ENCODE measurements around the gene ANO8.

Gene ANO8

GRCh38 chr19:17312189-17313113 is 22.2 kb downstream of the ANO8 start:
- H3K36me3 Mint-ChIP-seq (ENCODE audit: low read depth): peaks cover 66% of the 10 kb centered on the region
- H3K27me3 Mint-ChIP-seq: no peaks in the 10 kb centered on the region
- no peak overlapping the region for H3K27ac Mint-ChIP-seq
- H3K4me3 Mint-ChIP-seq: no peak overlapping the region
- H3K4me1 Mint-ChIP-seq (ENCODE audit: low read depth): peaks cover 33% of the 10 kb centered on the region
- DNase-seq: no peak
- H3K9me3 Mint-ChIP-seq: no peaks in the 10 kb centered on the region

DNA sequence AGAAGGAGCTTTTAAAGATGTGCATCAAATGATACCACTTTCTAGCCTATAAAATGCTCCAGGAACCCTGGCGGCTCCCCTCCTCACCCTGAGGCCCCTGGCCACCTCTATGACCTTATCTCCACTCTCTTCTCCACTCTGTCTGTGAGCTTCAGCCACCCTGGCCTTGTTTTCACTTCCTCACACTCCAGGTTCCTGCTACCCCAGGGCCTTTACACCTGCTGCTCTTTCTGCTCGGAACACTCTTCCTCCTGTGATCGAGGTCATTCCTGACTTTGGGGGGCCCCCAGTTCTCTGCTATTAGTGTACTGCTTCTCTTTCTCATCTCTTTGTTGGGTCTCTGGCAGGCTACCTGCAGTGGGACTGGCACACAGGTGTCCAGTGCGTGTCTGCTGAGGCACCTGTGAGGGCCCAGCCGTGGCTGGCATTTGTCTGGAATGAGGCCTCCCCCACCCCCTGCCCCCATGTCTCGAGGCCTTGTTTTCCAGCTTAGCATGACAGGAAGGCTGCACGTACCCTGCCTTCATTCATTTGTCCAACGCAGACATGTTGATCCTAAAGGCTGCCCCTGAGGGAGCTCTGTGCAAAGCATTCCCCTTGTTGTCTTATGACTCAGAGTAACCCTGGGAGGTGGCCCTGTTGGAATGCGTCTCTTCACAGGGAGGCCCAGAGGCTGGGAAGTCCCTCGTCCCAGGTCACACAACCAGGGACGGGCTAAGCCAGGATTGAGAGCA is 23.0 kb downstream of the ANO8 start:
- H3K9me3 Mint-ChIP-seq: no peaks in the 10 kb centered on the region
- H3K4me3 Mint-ChIP-seq: peak overlapping the region; percentile 57
- H3K36me3 Mint-ChIP-seq (ENCODE audit: low read depth): peaks cover 60% of the 10 kb centered on the region
- H3K27me3 Mint-ChIP-seq: no peaks in the 10 kb centered on the region
- no peak for DNase-seq
- H3K27ac Mint-ChIP-seq: peak overlapping the region; percentile 72
- H3K4me1 Mint-ChIP-seq (ENCODE audit: low read depth): peaks cover 37% of the 10 kb centered on the region

GRCh38 chr19:17309965-17310461 is 24.6 kb downstream of the ANO8 start:
- H3K27me3 Mint-ChIP-seq: no peaks in the 10 kb centered on the region

GRCh38 chr19:17309198-17309964 is 25.3 kb downstream of the ANO8 start, which contains the start of gene DDA1:
TSS of gene DDA1 (plus strand) at chr19:17309563. CDS start at chr19:17309655, 92 bp downstream.
- DNase-seq: peak; percentile 97
- Mint-ChIP-seq H3K27me3 (no peaks in the 10 kb centered on the region), H3K4me3 (peak within 1 kb of the TSS; percentile 95), H3K27ac (peak within 1 kb of the TSS; percentile 95), H3K36me3 (ENCODE audit: low read depth) (peaks cover 49% of the 10 kb centered on the region), H3K4me1 (ENCODE audit: low read depth) (peaks cover 45% of the 10 kb centered on the region), H3K9me3 (no peaks in the 10 kb centered on the region)

More at GRCh38 chr19:17309965-17310461, 24.6 kb downstream of the ANO8 start:
- peak; percentile 66 for DNase-seq
- Mint-ChIP-seq H3K4me3 (peak overlapping the region; percentile 95), H3K36me3 (ENCODE audit: low read depth) (peaks cover 54% of the 10 kb centered on the region), H3K4me1 (ENCODE audit: low read depth) (peaks cover 41% of the 10 kb centered on the region), H3K27ac (peak overlapping the region; percentile 95), H3K9me3 (no peaks in the 10 kb centered on the region)

DNA sequence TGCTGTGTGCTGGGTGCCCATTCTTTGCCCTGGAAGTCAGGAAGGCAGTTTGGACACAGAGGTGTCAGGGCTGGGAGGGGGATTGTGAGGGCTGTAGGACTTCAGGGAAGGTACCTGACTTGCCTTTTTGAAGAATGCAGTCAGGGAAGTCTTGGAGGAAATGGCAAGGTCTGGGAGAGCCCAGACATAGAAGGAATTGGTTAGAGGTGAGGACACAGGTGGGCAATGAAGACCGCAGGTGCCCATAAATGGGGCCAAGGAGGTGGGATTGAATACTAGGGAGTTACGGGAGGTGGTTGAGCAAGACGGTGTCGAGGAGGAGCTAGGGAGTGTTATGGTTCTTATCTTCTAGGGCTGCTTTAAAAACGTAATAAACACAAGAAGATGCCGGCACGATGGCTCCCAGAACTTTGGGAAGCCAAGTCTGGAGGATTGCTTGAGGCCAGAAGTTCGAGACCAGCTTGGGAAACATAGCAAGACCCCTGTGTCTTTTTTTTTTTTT is 26.7 kb downstream of the ANO8 start:
- peak overlapping the region; percentile 0 for H3K27ac Mint-ChIP-seq
- no peaks in the 10 kb centered on the region for H3K9me3 Mint-ChIP-seq
- DNase-seq: no peak
- no peaks in the 10 kb centered on the region for H3K27me3 Mint-ChIP-seq
- peaks cover 51% of the 10 kb centered on the region for H3K4me1 Mint-ChIP-seq (ENCODE audit: low read depth)
- H3K4me3 Mint-ChIP-seq: peak overlapping the region; percentile 94
- H3K36me3 Mint-ChIP-seq (ENCODE audit: low read depth): peaks cover 37% of the 10 kb centered on the region

DNA sequence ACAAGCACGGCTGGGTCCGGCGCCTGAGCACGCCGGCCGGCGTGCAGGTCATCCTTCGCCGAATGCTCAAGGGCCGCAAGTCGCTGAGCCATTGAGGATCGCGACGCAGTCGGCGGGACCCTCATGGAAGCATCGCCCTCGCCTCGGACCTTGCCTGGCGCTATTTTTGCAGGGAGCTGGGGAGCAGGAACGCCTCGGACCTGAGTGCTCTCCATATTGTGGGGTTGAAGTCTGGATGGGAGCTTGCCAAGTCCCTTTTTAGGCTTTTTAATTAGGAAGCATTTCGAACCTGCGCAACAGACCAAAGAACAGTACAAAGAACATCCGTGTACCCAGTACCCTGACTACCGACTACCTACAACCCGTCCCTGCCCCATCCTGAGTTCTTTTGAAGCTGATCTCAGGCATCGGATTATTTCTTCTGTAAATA is 28.4 kb downstream of the ANO8 start:
- Mint-ChIP-seq H3K36me3 (ENCODE audit: low read depth) (peaks cover 24% of the 10 kb centered on the region), H3K4me1 (ENCODE audit: low read depth) (peaks cover 52% of the 10 kb centered on the region), H3K4me3 (peak overlapping the region; percentile 94), H3K27me3 (no peaks in the 10 kb centered on the region), H3K9me3 (no peaks in the 10 kb centered on the region), H3K27ac (peak overlapping the region; percentile 94)
- DNase-seq: no peak

DNA sequence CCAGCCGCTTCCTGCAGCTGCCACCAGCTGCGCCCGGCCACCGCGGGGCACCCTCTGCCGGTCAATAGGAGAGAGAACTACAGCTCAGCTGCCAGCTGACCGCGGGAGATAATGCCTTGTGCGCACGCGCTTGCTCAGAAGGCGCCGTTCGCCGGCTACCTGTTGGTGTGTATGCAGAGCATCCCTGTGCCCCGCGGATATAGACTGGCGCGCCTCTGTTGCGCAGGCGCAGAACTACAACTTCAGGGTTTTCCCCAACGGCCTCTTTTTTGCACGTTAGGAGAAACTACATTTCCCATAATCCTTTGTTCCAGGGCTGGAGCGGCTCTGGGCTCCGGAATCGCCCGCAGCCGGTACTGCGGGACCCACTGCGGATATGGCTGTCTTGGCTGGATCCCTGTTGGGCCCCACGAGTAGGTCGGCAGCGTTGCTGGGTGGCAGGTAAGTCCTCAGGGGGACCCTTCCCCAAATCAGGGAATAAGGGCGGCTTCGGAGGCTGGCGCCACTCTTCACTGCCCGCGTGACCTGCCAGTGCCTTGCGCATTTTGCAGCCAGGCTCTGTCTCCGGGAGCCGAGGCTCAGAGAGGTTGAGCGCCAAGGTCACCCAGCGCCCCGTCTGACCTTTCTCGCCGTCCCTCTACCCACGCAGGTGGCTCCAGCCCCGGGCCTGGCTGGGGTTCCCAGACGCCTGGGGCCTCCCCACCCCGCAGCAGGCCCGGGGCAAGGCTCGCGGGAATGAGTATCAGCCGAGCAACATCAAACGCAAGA is 29.0 kb downstream of the ANO8 start, which contains the start of gene MRPL34:
MRPL34 (plus strand) TSS at position 356 of the 768 bp plus-strand sequence; CDS start at position 377, 21 bp downstream.
- Mint-ChIP-seq H3K27me3 (no peaks in the 10 kb centered on the region), H3K9me3 (no peaks in the 10 kb centered on the region), H3K27ac (peak within 1 kb of the TSS; percentile 94), H3K4me3 (peak within 1 kb of the TSS; percentile 94), H3K4me1 (ENCODE audit: low read depth) (peaks cover 47% of the 10 kb centered on the region), H3K36me3 (ENCODE audit: low read depth) (peaks cover 26% of the 10 kb centered on the region)
- peak; percentile 95 for DNase-seq

GRCh38 chr19:17305216-17305516 is 29.5 kb downstream of the ANO8 start:
- Mint-ChIP-seq H3K36me3 (ENCODE audit: low read depth) (peaks cover 28% of the 10 kb centered on the region), H3K27me3 (no peaks in the 10 kb centered on the region), H3K27ac (peak overlapping the region; percentile 94), H3K4me1 (ENCODE audit: low read depth) (peaks cover 42% of the 10 kb centered on the region), H3K4me3 (peak overlapping the region; percentile 94), H3K9me3 (no peaks in the 10 kb centered on the region)
- no peak for DNase-seq

- Mint-ChIP-seq H3K9me3 (no peaks in the 10 kb centered on the region), H3K27me3 (no peaks in the 10 kb centered on the region), H3K36me3 (ENCODE audit: low read depth) (peaks cover 22% of the 10 kb centered on the region), H3K4me3 (peak overlapping the region; percentile 94), H3K4me1 (ENCODE audit: low read depth) (peaks cover 40% of the 10 kb centered on the region), H3K27ac (peak overlapping the region; percentile 94)
- no peak for DNase-seq
These were observed 30.1 kb downstream of the ANO8 start for GRCh38 chr19:17304386-17305215.

DNA sequence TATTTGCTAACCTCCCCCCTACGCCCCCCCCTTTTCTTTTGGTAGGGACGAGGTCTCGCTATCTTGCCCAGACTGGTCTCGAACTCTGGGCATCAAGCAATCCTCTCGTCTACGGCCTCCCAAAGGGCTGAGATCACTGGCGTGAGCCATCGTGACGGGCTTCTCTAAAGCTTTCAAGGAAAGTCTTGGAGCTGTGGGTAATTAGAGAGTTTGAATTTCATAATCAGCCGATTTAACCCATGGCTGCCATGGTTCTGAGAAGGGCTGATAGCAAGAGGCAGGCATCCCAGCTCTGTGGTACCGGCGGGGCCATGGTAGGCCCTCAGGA is 30.8 kb downstream of the ANO8 start:
- no peaks in the 10 kb centered on the region for H3K27me3 Mint-ChIP-seq
- no peaks in the 10 kb centered on the region for H3K9me3 Mint-ChIP-seq
- DNase-seq: no peak
- peaks cover 19% of the 10 kb centered on the region for H3K36me3 Mint-ChIP-seq (ENCODE audit: low read depth)
- H3K27ac Mint-ChIP-seq: no peak overlapping the region
- H3K4me3 Mint-ChIP-seq: peak overlapping the region; percentile 70
- peaks cover 38% of the 10 kb centered on the region for H3K4me1 Mint-ChIP-seq (ENCODE audit: low read depth)

- Mint-ChIP-seq H3K27me3 (no peaks in the 10 kb centered on the region), H3K4me3 (peak within 1 kb of the TSS; percentile 70), H3K27ac (no peak within 1 kb of the TSS), H3K9me3 (no peaks in the 10 kb centered on the region), H3K36me3 (ENCODE audit: low read depth) (peaks cover 24% of the 10 kb centered on the region), H3K4me1 (ENCODE audit: low read depth) (peaks cover 37% of the 10 kb centered on the region)
- DNase-seq: peak; percentile 95
These were observed 31.3 kb downstream of the ANO8 start, which contains the start of gene ABHD8 for GRCh38 chr19:17303167-17303939. TSS of gene ABHD8 (minus strand) at chr19:17303425. CDS start at chr19:17301616, 1,809 bp downstream.

Data from activated T-cell treated with anti-CD3 and anti-CD28 coated beads, Interleukin-2, amount 50 U/mL, for 24 hours (primary cell).